WTC11 (cell line): ENCODE measurements around the gene MYO7B.

Experiments used
- CTCF ChIP-seq: fragments of 200-600 bp; IDR thresholded peaks from 2 replicates; pipeline ENCODE4 v1.8.0; 2022; ENCODE audit warnings: antibody characterized with exemption
- ESRRA ChIP-seq: sonication (generic); formaldehyde crosslinking; IDR thresholded peaks from 2 replicates; pipeline ENCODE4 v1.8.1; 2022; ENCODE audit warnings: mild to moderate bottlenecking, missing genetic modification reagents, borderline replicate concordance
- IRF2 ChIP-seq: sonication (generic); formaldehyde crosslinking; IDR thresholded peaks from 2 replicates; pipeline ENCODE4 v1.8.0; 2022; ENCODE audit warnings: low read depth, missing genetic modification reagents, borderline replicate concordance
- NFYB ChIP-seq: sonication (generic); formaldehyde crosslinking; conservative IDR thresholded peaks from 2 replicates; pipeline ENCODE4 v1.8.0; 2022; ENCODE audit warnings: low read depth, missing genetic modification reagents
- RELA ChIP-seq: sonication (generic); formaldehyde crosslinking; IDR thresholded peaks from 2 replicates; pipeline ENCODE4 v1.8.1; 2022; ENCODE audit warnings: missing genetic modification reagents, mild to moderate bottlenecking, borderline replicate concordance
- USF2 ChIP-seq: sonication (generic); formaldehyde crosslinking; IDR thresholded peaks from 2 replicates; pipeline ENCODE4 v1.8.1; 2023; ENCODE audit warnings: mild to moderate bottlenecking, missing genetic modification reagents, moderate library complexity
- ZBTB43 ChIP-seq: sonication (generic); formaldehyde crosslinking; IDR thresholded peaks from 2 replicates; pipeline ENCODE4 v1.8.1; 2023; ENCODE audit warnings: mild to moderate bottlenecking, missing genetic modification reagents
- ZNF121 ChIP-seq: sonication (generic); formaldehyde crosslinking; IDR thresholded peaks from 2 replicates; pipeline ENCODE4 v1.8.0; 2023; ENCODE audit warnings: missing genetic modification reagents
- ZNF219 ChIP-seq: sonication (generic); formaldehyde crosslinking; IDR thresholded peaks from 2 replicates; pipeline ENCODE4 v1.8.0; 2023; ENCODE audit warnings: missing genetic modification reagents, mild to moderate bottlenecking, borderline replicate concordance
- TF ChIP-seq, protein P1 (sequence below): sonication (generic); formaldehyde crosslinking; IDR thresholded peaks from 2 replicates; pipeline ENCODE4 v1.8.0; 2022; ENCODE audit warnings: mild to moderate bottlenecking, missing genetic modification reagents
- TF ChIP-seq, protein P2 (sequence below): sonication (generic); formaldehyde crosslinking; conservative IDR thresholded peaks from 2 replicates; pipeline ENCODE4 v1.8.1; 2023; ENCODE audit warnings: mild to moderate bottlenecking, low read depth, missing genetic modification reagents, moderate library complexity
- TF ChIP-seq, protein P3 (sequence below): sonication (generic); formaldehyde crosslinking; IDR thresholded peaks from 2 replicates; pipeline ENCODE4 v1.8.0; 2022; ENCODE audit warnings: mild to moderate bottlenecking, missing genetic modification reagents

- TF ChIP-seq IRF2 (CRISPR knock-in tag), result no peak
- TF ChIP-seq CTCF, result no peak
- no peak for TF ChIP-seq NFYB (CRISPR knock-in tag)
- no peak for TF ChIP-seq USF2
- TF ChIP-seq, protein P1, sequence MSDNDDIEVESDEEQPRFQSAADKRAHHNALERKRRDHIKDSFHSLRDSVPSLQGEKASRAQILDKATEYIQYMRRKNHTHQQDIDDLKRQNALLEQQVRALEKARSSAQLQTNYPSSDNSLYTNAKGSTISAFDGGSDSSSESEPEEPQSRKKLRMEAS (CRISPR knock-in tag), result no peak
- TF ChIP-seq, protein P2, sequence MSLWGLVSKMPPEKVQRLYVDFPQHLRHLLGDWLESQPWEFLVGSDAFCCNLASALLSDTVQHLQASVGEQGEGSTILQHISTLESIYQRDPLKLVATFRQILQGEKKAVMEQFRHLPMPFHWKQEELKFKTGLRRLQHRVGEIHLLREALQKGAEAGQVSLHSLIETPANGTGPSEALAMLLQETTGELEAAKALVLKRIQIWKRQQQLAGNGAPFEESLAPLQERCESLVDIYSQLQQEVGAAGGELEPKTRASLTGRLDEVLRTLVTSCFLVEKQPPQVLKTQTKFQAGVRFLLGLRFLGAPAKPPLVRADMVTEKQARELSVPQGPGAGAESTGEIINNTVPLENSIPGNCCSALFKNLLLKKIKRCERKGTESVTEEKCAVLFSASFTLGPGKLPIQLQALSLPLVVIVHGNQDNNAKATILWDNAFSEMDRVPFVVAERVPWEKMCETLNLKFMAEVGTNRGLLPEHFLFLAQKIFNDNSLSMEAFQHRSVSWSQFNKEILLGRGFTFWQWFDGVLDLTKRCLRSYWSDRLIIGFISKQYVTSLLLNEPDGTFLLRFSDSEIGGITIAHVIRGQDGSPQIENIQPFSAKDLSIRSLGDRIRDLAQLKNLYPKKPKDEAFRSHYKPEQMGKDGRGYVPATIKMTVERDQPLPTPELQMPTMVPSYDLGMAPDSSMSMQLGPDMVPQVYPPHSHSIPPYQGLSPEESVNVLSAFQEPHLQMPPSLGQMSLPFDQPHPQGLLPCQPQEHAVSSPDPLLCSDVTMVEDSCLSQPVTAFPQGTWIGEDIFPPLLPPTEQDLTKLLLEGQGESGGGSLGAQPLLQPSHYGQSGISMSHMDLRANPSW, result no peak
- TF ChIP-seq, protein P3, sequence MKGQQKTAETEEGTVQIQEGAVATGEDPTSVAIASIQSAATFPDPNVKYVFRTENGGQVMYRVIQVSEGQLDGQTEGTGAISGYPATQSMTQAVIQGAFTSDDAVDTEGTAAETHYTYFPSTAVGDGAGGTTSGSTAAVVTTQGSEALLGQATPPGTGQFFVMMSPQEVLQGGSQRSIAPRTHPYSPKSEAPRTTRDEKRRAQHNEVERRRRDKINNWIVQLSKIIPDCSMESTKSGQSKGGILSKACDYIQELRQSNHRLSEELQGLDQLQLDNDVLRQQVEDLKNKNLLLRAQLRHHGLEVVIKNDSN (CRISPR knock-in tag), result no peak
- no peak for TF ChIP-seq ESRRA (CRISPR knock-in tag)
- TF ChIP-seq RELA (CRISPR knock-in tag), result no peak
- no peak for TF ChIP-seq ZNF121 (CRISPR knock-in tag)
- no peak for TF ChIP-seq ZNF219 (CRISPR knock-in tag)
- no peak for TF ChIP-seq ZBTB43
These were observed 61.8 kb downstream of the MYO7B start for GRCh38 chr2:127597046-127597983.
